ENCODE data around the gene CTIF. TPM values are rescaled to one million over a fixed set of nuclear protein-coding genes. Genes with fewer than 3 reads are reported as not detected.

Gene CTIF
- total RNA-seq, 1 donor from 2014 or later, result 84.3 TPM

DNA sequence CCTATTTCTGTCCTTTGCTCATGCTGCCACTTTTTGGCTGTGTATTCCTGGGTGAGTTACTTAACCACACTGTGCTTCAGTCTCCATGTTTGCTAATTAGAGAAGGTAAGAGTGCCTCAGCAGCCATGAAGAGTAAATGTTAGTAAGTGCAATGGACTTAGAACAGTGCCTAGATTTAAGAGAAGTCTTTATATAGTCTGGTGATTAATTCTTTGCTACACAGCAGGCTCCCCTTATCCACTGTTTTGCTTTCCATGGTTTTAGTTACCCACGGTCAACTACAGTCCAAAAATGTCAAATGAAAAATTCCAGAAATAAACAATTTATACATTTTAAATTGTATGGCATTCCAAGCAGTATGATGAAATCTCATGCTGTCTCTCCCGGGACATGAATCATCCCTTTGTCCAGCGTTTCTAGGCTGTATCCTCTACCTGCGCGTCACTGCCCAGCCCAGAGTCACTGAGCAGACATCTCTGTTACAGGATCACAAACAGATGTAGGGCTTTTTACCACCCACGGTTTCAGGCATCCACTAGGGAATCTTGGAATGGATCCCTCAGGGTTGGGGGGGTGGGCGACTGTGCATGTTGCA lies 91.0 kb downstream of the CTIF start:
- no peak for DNase-seq (ENCODE audit: low spot score)
- intact Hi-C loops (cut with DNase I), result no loop called here

- DNase-seq (ENCODE audit: low spot score), result peak; percentile 47
Measured at GRCh38 chr18:48631851-48632250, 93.0 kb downstream of the CTIF start.

GRCh38 chr18:48632676-48633257 lies 93.9 kb downstream of the CTIF start:
- intact Hi-C loops (cut with DNase I), result no loop called here
- peak; percentile 43 for DNase-seq (ENCODE audit: low spot score)

More at GRCh38 chr18:48631851-48632250, 93.0 kb downstream of the CTIF start:
- intact Hi-C loops (cut with DNase I), result no loop called here

- intact Hi-C loops (cut with DNase I), result no loop called here
- DNase-seq (ENCODE audit: low spot score), result peak; percentile 44
Measured at GRCh38 chr18:48634491-48634890, 95.7 kb downstream of the CTIF start.

- peak; percentile 41 for DNase-seq (ENCODE audit: low spot score)
- intact Hi-C loops (cut with DNase I), result no loop called here
Measured at GRCh38 chr18:48634975-48635374, 96.1 kb downstream of the CTIF start.

GRCh38 chr18:48635806-48636205 lies 97.0 kb downstream of the CTIF start:
- DNase-seq (ENCODE audit: low spot score), result peak; percentile 26
- intact Hi-C loops (cut with DNase I), result no loop called here

GRCh38 chr18:48636436-48636835 lies 97.6 kb downstream of the CTIF start:
- intact Hi-C loops (cut with DNase I), result no loop called here
- DNase-seq (ENCODE audit: low spot score), result peak; percentile 53

GRCh38 chr18:48637081-48637990 lies 98.5 kb downstream of the CTIF start:
- peak; percentile 71 for DNase-seq (ENCODE audit: low spot score)
- intact Hi-C loops (cut with DNase I), result no loop called here

DNA sequence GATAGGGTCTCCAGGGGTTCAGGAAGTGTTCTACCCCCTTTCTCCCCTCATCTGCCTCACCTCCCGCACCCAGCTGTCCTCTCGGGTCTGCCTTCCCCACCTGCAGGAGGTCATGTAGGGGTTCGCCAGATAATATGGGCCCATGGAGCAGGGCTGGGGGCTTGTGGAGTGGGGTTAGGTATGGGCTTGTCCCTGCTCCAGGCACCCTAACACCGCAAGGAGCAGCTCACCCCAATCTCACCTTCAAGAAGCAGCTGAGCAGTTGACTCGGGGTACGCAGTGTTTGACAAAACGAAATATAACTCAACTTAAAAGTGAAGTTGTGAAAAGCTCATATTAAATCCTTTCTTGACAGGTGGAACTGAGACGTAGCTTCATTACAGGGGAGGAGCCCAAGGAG lies 99.6 kb downstream of the CTIF start:
- intact Hi-C loops (cut with DNase I), result no loop called here
- peak; percentile 60 for DNase-seq (ENCODE audit: low spot score)

DNA sequence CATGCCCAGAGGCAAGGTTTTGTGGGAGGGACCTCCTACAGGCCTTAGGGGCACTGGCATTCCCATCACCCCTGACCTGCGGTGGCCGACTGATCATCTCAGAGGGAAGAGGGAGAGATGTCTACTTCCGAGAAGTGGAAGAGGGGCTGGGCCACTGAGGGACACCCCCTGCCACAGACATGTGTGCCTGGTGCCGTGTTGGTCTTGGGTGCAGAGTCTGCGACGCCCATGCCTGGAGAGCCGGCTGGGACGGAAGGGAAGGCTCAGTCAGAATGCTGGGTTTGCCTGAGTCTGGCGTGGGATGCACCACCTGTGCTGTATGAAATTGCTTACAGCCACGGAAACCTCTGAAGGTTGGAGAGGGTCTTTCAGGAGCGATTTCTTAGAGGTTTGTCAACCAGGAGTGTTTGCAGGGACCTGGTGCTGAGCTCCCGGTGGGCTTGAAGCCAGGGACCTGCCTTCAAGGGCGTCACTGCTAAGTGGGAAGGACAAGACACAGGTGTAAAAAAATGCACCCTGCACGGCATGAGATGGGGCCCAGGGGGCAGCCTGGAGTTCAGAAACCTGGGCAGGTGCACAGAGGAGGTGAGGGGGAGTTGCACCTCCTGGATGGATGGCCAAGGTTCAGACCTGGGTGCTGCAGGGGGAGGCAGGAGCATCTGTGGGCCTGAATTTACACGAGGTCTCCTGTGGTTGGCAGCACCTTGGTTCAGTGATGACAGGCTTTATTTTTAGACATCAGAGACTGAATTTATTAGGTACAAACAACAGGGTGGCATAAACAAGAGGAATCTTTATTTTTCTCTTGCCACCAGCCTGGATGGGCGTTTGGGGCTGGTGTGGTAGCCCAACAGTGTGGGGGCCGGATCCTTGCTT lies 100.3 kb downstream of the CTIF start:
- peak; percentile 41 for DNase-seq (ENCODE audit: low spot score)
- intact Hi-C loops (cut with DNase I), result no loop called here

- peak; percentile 68 for DNase-seq (ENCODE audit: low spot score)
- intact Hi-C loops (cut with DNase I), result no loop called here
Measured at GRCh38 chr18:48639772-48640432, 101.1 kb downstream of the CTIF start.

- intact Hi-C loops (cut with DNase I), result no loop called here
- peak; percentile 47 for DNase-seq (ENCODE audit: low spot score)
Measured at GRCh38 chr18:48640566-48641270, 101.9 kb downstream of the CTIF start.

- intact Hi-C loops (cut with DNase I), result no loop called here
- no peak for DNase-seq (ENCODE audit: low spot score)
Measured at GRCh38 chr18:48641981-48642380, 103.2 kb downstream of the CTIF start.

DNA sequence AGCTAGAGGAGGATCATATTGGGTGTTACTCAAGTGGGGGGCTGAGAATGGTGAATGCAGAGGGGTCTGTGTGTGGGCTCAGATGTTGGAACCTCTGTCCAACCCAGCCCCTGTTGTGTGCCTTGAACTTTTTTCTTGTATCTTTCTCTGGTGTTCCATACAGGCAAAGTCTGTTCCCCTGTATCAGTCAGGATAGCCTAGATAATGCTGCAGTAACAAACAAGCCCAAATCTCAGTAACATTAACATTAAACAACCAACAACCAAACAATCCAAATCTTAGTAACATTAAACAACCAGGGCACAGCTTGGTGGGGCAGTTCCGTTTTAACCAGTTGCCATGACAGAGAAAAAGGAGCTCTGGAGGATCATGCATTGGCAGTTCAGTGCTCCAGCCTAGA lies 103.7 kb downstream of the CTIF start:
- intact Hi-C loops (cut with DNase I), result no loop called here
- no peak for DNase-seq (ENCODE audit: low spot score)

GRCh38 chr18:48643262-48643661 lies 104.4 kb downstream of the CTIF start:
- peak; percentile 38 for DNase-seq (ENCODE audit: low spot score)
- intact Hi-C loops (cut with DNase I), result no loop called here

GRCh38 chr18:48644029-48644428 lies 105.2 kb downstream of the CTIF start:
- intact Hi-C loops (cut with DNase I), result no loop called here
- DNase-seq (ENCODE audit: low spot score), result peak; percentile 39

GRCh38 chr18:48645427-48646002 lies 106.7 kb downstream of the CTIF start:
- peak; percentile 60 for DNase-seq (ENCODE audit: low spot score)

DNA sequence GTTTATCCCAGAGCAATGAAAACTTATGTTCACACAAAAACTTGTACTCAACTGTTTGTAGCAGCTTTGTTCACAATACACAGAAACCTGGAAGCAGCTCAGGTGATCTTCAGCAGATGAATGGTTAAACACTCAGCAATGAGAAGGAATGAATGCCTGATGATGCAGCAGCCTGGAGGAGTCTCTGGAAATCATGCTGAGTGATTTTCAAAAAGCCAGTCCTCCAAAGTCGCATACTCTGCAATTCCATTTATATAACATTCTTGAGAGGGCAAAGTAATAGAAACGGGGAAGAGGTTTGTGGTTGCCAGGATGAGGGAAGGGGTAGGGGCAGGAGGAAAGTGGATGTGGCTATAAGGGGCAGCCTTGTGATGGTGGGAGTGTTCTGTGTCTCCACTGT lies 108.1 kb downstream of the CTIF start:
- intact Hi-C loops (cut with DNase I), result no loop called here
- peak; percentile 19 for DNase-seq (ENCODE audit: low spot score)

More at GRCh38 chr18:48645427-48646002, 106.7 kb downstream of the CTIF start:
- intact Hi-C loops (cut with DNase I), result no loop called here

Measured in cardiac septum (tissue), 1 donor.